Left lung (tissue), 10 donors: Measurements from ENCODE around the gene ACVR1B. TPM values are rescaled to one million over a fixed set of nuclear protein-coding genes. Genes with fewer than 3 reads are reported as not detected.

Experiments
- ATAC-seq: fragments of 200-7000 bp; cut with Tn5 transposase; one replicate; pipeline ENCODE4 v1.9.1; 2020; ENCODE audit warnings: moderate library complexity
- DNase-seq, 4 donors: peaks; one replicate each; pipeline ENCODE4 v3.0.0-alpha.2; 2013 to 2020
- H3K27ac ChIP-seq, 2 donors: fragments of 200-600 bp; sonication (generic) in 1 of 2; one replicate each; pipeline versions ENCODE4 v1.5.0 to v1.8.0; 2020 to 2021
- H3K27me3 ChIP-seq, 2 donors: fragments of 200-600 bp; sonication (generic) in 1 of 2; one replicate each; pipeline versions ENCODE4 v1.5.0 to v1.8.0; 2020 to 2021
- H3K36me3 ChIP-seq, 2 donors: fragments of 200-600 bp; sonication (generic) in 1 of 2; one replicate each; pipeline versions ENCODE4 v1.5.0 to v1.8.0; 2020 to 2021
- H3K4me1 ChIP-seq, 2 donors: fragments of 200-600 bp; one replicate each; pipeline ENCODE4 v1.8.0; 2021
- H3K4me3 ChIP-seq, 2 donors: fragments of 200-600 bp; sonication (generic) in 1 of 2; one replicate each; pipeline versions ENCODE4 v1.5.0 to v1.8.0; 2020 to 2021; ENCODE audit warnings: mild to moderate bottlenecking in 1 of 2
- H3K9me3 ChIP-seq, 2 donors: fragments of 200-600 bp; sonication (generic) in 1 of 2; one replicate each; pipeline versions ENCODE4 v1.5.0 to v1.8.0; 2020 to 2021
- intact Hi-C, 2 donors: fragments of 100-400 bp; cut with DNase I; formaldehyde crosslinking; loops; one replicate each; pipeline versions ENCODE4 v1.11.2 to v1.14.2; 2022
- polyA plus RNA-seq, 6 donors: library from polyadenylated mRNA; unstranded; fragments of 120-200 nt; gene quantifications; one replicate each; pipeline ENCODE4 v1.2.1, GENCODE V29; 2013; ENCODE audit not compliant: insufficient read length in 6 of 6
- total RNA-seq, 2 donors: library from RNA; stranded (reverse); fragmentation: NEBNext Ultra II Directional; extraction: Animal tissue kit (Norgen Biotek cat#: 25700); gene quantifications; one replicate each; pipeline ENCODE4 v1.2.1, GENCODE V29; 2021
- TF ChIP-seq, protein P1 (sequence below), 2 donors: fragments of 200-600 bp; sonication (generic) in 1 of 2; IDR thresholded peaks; one replicate each; pipeline versions ENCODE4 v1.5.0 to v1.8.0; 2021; ENCODE audit warnings: antibody characterized with exemption in 2 of 2
- donor health status: DM: no; HTN: yes; CAD: no.
- donor health status: DM: no; HTN: no; CAD: no.

ACVR1B gene
- total and polyA plus RNA-seq, 8 donors = 13.2 to 26.6 (median 16.5) TPM

DNA sequence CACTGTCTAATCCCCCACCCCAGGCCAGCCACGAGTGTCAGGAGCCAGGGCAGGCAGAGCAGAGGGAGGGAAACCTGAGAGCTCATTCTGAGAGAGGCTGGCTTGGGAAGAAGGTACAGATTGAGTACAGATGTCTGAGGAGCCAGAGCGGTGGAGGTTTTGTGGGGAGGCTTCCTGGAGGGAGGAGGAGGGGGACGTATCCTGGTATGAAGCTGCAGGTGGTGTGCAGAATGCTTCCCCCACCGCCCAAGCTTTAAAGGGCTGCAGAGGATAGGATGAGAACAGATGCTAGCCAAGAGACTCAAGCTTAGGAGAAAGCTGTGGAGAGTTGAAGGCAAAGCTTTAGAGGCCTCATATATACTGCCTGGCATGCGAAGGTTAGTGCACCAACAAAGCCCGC, 52.1 kb downstream of the ACVR1B start:
- ATAC-seq (no peak), DNase-seq (no peak)
- H3K4me3 ChIP-seq = no peak overlapping the region
- TF ChIP-seq, protein P1, sequence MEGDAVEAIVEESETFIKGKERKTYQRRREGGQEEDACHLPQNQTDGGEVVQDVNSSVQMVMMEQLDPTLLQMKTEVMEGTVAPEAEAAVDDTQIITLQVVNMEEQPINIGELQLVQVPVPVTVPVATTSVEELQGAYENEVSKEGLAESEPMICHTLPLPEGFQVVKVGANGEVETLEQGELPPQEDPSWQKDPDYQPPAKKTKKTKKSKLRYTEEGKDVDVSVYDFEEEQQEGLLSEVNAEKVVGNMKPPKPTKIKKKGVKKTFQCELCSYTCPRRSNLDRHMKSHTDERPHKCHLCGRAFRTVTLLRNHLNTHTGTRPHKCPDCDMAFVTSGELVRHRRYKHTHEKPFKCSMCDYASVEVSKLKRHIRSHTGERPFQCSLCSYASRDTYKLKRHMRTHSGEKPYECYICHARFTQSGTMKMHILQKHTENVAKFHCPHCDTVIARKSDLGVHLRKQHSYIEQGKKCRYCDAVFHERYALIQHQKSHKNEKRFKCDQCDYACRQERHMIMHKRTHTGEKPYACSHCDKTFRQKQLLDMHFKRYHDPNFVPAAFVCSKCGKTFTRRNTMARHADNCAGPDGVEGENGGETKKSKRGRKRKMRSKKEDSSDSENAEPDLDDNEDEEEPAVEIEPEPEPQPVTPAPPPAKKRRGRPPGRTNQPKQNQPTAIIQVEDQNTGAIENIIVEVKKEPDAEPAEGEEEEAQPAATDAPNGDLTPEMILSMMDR (IDR thresholded peaks at IDR 0.05) = no peak
- H3K36me3 ChIP-seq = peaks cover 0 to 11% of the 10 kb centered on the region in 2 donors
- intact Hi-C loops = no loop called here
- H3K9me3 ChIP-seq = no peaks in the 10 kb centered on the region
- no peak overlapping the region for H3K27ac ChIP-seq
- peaks cover 6 to 43% of the 10 kb centered on the region in 2 donors for H3K27me3 ChIP-seq
- H3K4me1 ChIP-seq = peaks cover 8 to 44% of the 10 kb centered on the region in 2 donors

DNA sequence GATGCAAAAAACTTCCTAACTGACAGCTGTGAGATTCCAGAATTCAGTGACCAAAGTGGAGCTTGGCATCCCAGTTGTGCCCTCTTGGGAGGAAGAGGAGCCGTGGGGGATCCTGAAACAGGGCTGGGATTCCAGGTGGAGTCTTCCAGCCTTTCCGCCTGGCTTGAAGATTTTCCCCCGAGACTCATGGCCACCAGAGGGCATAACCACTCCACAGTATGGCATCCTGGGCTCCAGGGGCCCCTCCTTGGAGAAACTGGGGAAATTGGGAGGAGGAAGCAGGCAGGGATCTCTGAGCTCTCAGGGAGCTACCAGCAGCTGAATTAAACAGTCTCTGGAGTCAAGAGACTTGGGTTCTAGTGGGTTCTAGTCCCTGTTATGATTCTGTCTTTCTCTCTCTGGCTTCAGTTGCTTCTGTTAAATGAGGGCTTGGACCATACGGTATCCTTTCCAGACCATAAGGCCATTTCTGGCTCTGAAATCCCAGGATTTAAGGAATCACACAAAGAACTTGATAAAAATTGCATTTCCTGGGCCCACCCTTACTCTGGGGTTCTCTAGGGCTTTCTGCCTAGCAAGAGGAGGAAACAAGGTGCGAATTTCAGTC, 52.6 kb downstream of the ACVR1B start:
- intact Hi-C loops = no loop called here
- no peak overlapping the region for H3K4me3 ChIP-seq
- peaks cover 0 to 7% of the 10 kb centered on the region in 2 donors for H3K36me3 ChIP-seq
- H3K27me3 ChIP-seq = peaks cover 6 to 47% of the 10 kb centered on the region in 2 donors
- H3K4me1 ChIP-seq = peaks cover 8 to 48% of the 10 kb centered on the region in 2 donors
- no peak overlapping the region for H3K27ac ChIP-seq
- no peaks in the 10 kb centered on the region for H3K9me3 ChIP-seq
- TF ChIP-seq, protein P1 (IDR thresholded peaks at IDR 0.05) = peak; percentile 45 to 69
- DNase-seq (peak in 2 of 4 donors; percentile 59 to 68), ATAC-seq (peak; percentile 40)

DNA sequence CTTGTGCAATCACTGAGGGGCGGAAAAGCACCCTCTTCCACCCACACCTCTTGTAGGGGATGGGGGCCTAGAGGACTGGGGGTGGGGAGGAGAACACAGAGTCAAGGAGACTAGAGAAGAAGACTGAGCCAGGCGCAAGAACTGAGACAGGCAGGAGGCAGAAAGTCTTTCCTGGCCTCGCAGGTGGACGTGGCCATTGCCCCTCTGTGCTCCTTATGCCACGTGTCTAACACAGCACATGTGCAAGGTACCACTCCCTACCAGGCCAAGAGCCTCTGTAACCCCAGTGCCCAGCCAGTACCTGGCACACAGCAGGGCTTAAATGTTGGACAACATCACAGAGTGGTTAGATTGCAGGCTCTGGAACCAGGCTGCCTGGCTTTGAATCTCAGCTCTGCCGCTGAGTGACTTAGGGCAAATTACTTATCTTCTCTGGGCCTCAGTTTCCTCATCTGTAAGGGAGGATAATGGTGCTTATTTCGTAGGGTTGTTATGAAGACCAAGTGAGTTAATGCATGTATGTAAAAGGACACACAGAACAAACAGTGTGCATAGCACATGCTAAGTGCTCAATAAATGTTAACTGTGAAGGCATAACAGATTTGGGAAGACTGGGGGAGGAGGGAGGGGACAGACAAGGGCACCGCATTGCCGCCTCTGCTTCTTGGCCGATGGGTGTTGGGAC, 53.9 kb downstream of the ACVR1B start:
- Histone ChIP-seq H3K4me1 (peaks cover 8 to 57% of the 10 kb centered on the region in 2 donors), H3K9me3 (no peaks in the 10 kb centered on the region), H3K4me3 (no peak overlapping the region), H3K27ac (no peak overlapping the region), H3K36me3 (no peaks in the 10 kb centered on the region), H3K27me3 (peaks cover 6 to 47% of the 10 kb centered on the region in 2 donors)
- ATAC-seq (no peak), DNase-seq (no peak)
- TF ChIP-seq, protein P1 (IDR thresholded peaks at IDR 0.05) = no peak
- intact Hi-C loops = no loop called here

DNA sequence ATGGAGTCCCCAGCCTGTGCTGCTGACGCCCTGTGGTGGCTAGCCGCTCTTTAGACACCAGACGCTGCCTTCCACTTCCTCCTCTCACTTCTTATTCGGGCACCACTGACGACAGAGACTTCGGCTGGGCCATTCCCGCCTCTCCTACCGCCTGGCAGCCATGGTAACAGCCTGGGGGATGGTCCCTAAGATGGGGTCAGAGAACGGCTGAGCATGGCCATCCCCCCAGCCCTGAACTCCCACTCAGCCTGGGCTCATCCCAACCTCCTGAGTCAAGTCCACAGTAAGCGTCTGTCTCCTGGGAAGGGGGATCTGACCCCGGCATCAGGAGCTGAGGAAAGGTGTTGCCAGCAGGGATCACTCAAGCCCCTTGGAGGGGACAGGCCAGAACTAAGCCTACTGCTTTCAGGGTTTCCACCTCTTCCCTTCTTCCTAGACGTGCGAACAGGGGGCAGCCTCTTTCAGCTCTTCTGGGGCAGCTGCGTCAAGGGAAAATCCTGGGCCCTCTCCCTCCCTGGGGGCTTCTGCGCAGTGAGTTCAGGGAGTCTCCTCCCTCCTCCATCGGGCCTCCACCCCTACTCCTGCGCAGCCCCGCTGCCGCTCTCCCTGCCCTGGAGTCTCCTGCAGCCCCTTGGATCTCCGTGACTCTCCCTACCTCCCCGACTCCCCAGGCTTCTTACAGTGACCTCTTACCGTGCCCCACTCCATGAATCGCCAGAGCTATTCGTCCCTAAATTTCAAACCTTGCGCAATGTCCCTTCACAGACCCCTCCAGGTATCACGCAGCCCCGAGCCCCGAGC, 54.6 kb downstream of the ACVR1B start:
- DNase-seq (peak in 2 of 4 donors; percentile 86 to 87), ATAC-seq (peak; percentile 37)
- intact Hi-C loops = no loop called here

More for the DNA sequence above, 54.6 kb downstream of the ACVR1B start:
- TF ChIP-seq, protein P1 (IDR thresholded peaks at IDR 0.05) = no peak
- peak overlapping the region; percentile 57 to 68 for H3K4me3 ChIP-seq
- H3K9me3 ChIP-seq = no peaks in the 10 kb centered on the region
- H3K36me3 ChIP-seq = peaks cover 0 to 7% of the 10 kb centered on the region in 2 donors
- peaks cover 6 to 47% of the 10 kb centered on the region in 2 donors for H3K27me3 ChIP-seq
- peak overlapping the region; percentile 7 to 85 for H3K27ac ChIP-seq
- peaks cover 15 to 65% of the 10 kb centered on the region in 2 donors for H3K4me1 ChIP-seq
